Breast epithelium (tissue), 3 donors: Measurements from ENCODE around the gene PPID.

ENCODE experiments used
- POLR2A ChIP-seq: fragments of 450-650 bp; IDR thresholded peaks from one replicate; pipeline ENCODE4 v1.6.1; 2016; ENCODE audit warnings: antibody characterized with exemption, mild to moderate bottlenecking, moderate library complexity
- POLR2AphosphoS5 ChIP-seq, 3 donors: sonication (generic); formaldehyde crosslinking; IDR thresholded peaks; one replicate each; pipeline ENCODE4 v1.6.1; 2017; ENCODE audit warnings: antibody characterized with exemption in 3 of 3

- TF ChIP-seq POLR2A (no peak), POLR2AphosphoS5 (IDR thresholded peaks at IDR 0.05) (no peak)
Observed at GRCh38 chr4:158766434-158767044, 43.3 kb upstream of the PPID start.
